Smooth muscle cell (in vitro differentiated cells): ENCODE measurements around the gene S100A13. TPM values are rescaled to one million over a fixed set of nuclear protein-coding genes. Genes with fewer than 3 reads are reported as not detected.

Experiments used
- DNase-seq: peaks from one replicate; lab custom pipeline; 2025; ENCODE audit not compliant: unreplicated experiment; lab: John Stamatoyannopoulos, UW
- H2AFZ ChIP-seq: fragments of 200-600 bp; sonication (generic); 2 replicates; pipeline ENCODE4 v1.6.0; 2016; ENCODE audit warnings: antibody characterized with exemption, low read depth, mild to moderate bottlenecking
- H3F3A ChIP-seq: fragments of 200-600 bp; sonication (generic); 2 replicates; pipeline ENCODE4 v1.6.0; 2017; ENCODE audit warnings: antibody characterized with exemption, low read depth
- H3K27ac ChIP-seq: fragments of 200-600 bp; sonication (generic); 2 replicates; pipeline ENCODE4 v1.5.1; 2016; ENCODE audit warnings: low read depth, mild to moderate bottlenecking
- H3K27me3 ChIP-seq: fragments of 200-600 bp; sonication (generic); 2 replicates; pipeline ENCODE4 v1.6.1; 2016; ENCODE audit warnings: low read depth, mild to moderate bottlenecking
- H3K36me3 ChIP-seq: fragments of 200-600 bp; sonication (generic); 2 replicates; pipeline ENCODE4 v1.5.1; 2016; ENCODE audit warnings: low read depth
- H3K4me1 ChIP-seq: fragments of 200-600 bp; sonication (generic); 2 replicates; pipeline ENCODE4 v1.5.1; 2016; ENCODE audit warnings: low read depth
- H3K4me2 ChIP-seq: fragments of 200-600 bp; sonication (generic); 2 replicates; pipeline ENCODE4 v1.6.0; 2016; ENCODE audit warnings: mild to moderate bottlenecking
- H3K4me3 ChIP-seq: fragments of 200-600 bp; sonication (generic); 2 replicates; pipeline ENCODE4 v1.5.1; 2016; ENCODE audit warnings: mild to moderate bottlenecking
- H3K79me2 ChIP-seq: fragments of 200-600 bp; sonication (generic); 2 replicates; pipeline ENCODE4 v1.6.0; 2016; ENCODE audit warnings: low read depth, mild to moderate bottlenecking
- H3K9ac ChIP-seq: fragments of 200-600 bp; sonication (generic); 2 replicates; pipeline ENCODE4 v1.6.0; 2016; ENCODE audit warnings: low read depth
- H3K9me3 ChIP-seq: fragments of 200-600 bp; sonication (generic); replicated peaks from 2 replicates; pipeline ENCODE4 v1.5.1; 2016; ENCODE audit warnings: low read depth
- H4K20me1 ChIP-seq: fragments of 200-600 bp; sonication (generic); 2 replicates; pipeline ENCODE4 v1.6.0; 2016; ENCODE audit warnings: low read depth
- WGBS: methylation state at CpG from one replicate; pipeline ENCODE4 v1.1.7; 2016; ENCODE audit warnings: low lambda C conversion rate; 5-methylcytosine and 5-hydroxymethylcytosine counted together
- polyA plus RNA-seq: library from polyadenylated mRNA; unstranded; fragments of >200 nt; fragmentation: Nextera tagmentation; extraction: Ambion mirVana; gene quantifications from 2 replicates; pipeline ENCODE4 v1.2.1, GENCODE V29; 2016
- total RNA-seq: library from RNA; depleted of rRNA; stranded (reverse); fragments of >200 nt; gene quantifications from 2 replicates; pipeline ENCODE4 v1.2.3, GENCODE V29; 2014
- TF ChIP-seq, protein P1 (sequence below): fragments of 200-600 bp; sonication (generic); IDR thresholded peaks from 2 replicates; pipeline ENCODE4 v1.5.1; 2017; ENCODE audit warnings: borderline replicate concordance, mild to moderate bottlenecking, antibody characterized with exemption; ENCODE audit not compliant: insufficient read depth, poor library complexity, severe bottlenecking

S100A13 gene
- total and polyA plus RNA-seq, 2 experiments from 2014 or later, result 158 to 498 TPM

DNA sequence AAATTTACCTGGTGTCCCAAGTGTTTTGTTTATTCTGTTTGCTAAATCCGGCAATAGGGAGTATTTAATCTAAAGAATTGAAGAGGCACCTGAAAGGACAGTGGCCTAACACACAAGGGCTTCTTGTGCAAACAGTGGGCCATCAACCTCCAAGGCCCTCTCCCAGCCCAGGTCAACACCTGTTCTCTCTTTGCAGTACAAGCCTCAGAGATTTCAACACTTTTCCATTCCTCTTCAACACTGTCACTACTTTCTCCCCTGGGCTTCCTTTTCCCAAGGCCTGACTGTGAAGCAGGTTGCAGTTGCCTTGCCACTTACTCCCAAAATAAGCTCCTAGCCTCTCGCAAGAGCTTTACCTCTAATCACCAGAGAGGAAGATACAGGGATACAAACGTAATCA lies 28.0 kb upstream of the S100A13 start:
- Histone ChIP-seq H2AFZ (no peak overlapping the region), H3K9me3 (no peaks in the 10 kb centered on the region), H3K9ac (no peak overlapping the region), H3K36me3 (no peaks in the 10 kb centered on the region), H3K27ac (no peak overlapping the region), H3K4me2 (no peak overlapping the region), H3F3A (peaks cover 7% of the 10 kb centered on the region), H3K79me2 (peaks cover 12% of the 10 kb centered on the region), H3K27me3 (no peaks in the 10 kb centered on the region), H4K20me1 (no peaks in the 10 kb centered on the region), H3K4me1 (peaks cover 9% of the 10 kb centered on the region), H3K4me3 (no peak overlapping the region)
- WGBS, result 87% methylated on average over 3 of the region's 3 CpGs
- TF ChIP-seq, protein P1, sequence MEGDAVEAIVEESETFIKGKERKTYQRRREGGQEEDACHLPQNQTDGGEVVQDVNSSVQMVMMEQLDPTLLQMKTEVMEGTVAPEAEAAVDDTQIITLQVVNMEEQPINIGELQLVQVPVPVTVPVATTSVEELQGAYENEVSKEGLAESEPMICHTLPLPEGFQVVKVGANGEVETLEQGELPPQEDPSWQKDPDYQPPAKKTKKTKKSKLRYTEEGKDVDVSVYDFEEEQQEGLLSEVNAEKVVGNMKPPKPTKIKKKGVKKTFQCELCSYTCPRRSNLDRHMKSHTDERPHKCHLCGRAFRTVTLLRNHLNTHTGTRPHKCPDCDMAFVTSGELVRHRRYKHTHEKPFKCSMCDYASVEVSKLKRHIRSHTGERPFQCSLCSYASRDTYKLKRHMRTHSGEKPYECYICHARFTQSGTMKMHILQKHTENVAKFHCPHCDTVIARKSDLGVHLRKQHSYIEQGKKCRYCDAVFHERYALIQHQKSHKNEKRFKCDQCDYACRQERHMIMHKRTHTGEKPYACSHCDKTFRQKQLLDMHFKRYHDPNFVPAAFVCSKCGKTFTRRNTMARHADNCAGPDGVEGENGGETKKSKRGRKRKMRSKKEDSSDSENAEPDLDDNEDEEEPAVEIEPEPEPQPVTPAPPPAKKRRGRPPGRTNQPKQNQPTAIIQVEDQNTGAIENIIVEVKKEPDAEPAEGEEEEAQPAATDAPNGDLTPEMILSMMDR, result no peak
- DNase-seq, result no peak

DNA sequence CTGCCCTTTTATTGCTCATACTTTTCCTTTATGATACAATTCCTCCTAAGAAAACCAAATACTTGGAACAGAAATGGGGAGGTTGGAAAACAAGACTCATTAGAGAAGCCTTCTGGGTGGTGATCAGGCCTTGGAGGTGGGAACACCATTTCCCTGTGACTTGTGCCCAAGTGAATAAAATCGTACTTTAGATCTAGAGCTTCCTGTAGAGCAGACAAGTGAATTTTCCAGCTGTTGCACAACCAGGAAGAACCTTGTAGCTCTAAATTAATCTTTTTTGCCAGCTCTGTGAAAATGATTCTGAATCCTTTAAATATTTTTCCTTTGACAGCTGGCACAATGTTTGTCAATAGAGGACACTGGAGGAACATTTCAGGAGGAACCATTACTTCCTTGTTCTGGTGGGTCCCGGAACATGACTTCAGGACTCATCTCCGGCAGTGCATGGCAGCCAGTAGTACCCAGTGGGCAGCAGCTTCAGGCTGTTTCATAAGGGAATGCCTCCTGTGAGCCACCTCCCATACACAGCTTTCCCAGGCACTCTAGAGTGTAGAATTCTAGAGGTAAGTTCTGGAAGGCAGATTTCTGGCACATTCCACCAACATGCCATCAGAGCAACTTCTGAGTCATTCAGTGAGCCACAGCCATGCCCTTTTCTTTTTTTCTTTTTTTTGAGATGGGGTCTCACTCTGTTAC lies 25.6 kb upstream of the S100A13 start:
- no peak overlapping the region for H3K4me2 ChIP-seq
- H3K4me1 ChIP-seq, result no peaks in the 10 kb centered on the region
- no peak overlapping the region for H3K4me3 ChIP-seq
- no peaks in the 10 kb centered on the region for H4K20me1 ChIP-seq
- H3K27me3 ChIP-seq, result no peaks in the 10 kb centered on the region
- no peaks in the 10 kb centered on the region for H3F3A ChIP-seq
- H3K36me3 ChIP-seq, result no peaks in the 10 kb centered on the region
- H3K27ac ChIP-seq, result no peak overlapping the region
- TF ChIP-seq, protein P1, result no peak
- H2AFZ ChIP-seq, result no peak overlapping the region
- no peaks in the 10 kb centered on the region for H3K9me3 ChIP-seq
- DNase-seq, result no peak
- H3K79me2 ChIP-seq, result no peaks in the 10 kb centered on the region
- 92% methylated on average over 3 of the region's 3 CpGs for WGBS
- no peak overlapping the region for H3K9ac ChIP-seq

DNA sequence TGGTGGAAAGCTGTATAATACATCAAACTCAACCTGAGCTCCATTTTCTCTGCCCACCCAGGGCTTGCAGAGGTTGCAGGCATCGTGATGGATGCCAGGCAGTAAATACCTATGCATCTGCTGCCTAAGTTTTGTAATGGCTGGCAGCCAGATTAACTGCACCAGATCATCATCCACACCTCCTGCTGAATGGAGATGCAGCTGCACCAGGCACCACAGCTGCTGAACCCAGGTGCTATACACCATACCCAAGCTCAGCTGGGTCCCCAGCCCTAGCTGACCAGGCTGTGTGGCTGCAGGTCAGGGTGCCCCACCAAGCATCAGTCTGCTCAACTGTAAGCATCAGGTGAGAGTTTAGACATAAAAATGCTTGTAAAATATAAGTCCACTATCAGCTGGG lies 24.5 kb upstream of the S100A13 start:
- DNase-seq, result no peak
- 86% methylated on average over 1 of the region's 1 CpG for WGBS
- H3K9ac ChIP-seq, result no peak overlapping the region
- TF ChIP-seq, protein P1, result no peak
- H3K4me1 ChIP-seq, result no peaks in the 10 kb centered on the region
- no peaks in the 10 kb centered on the region for H3K27me3 ChIP-seq
- no peaks in the 10 kb centered on the region for H3K79me2 ChIP-seq
- H3F3A ChIP-seq, result peaks cover 4% of the 10 kb centered on the region
- no peaks in the 10 kb centered on the region for H3K36me3 ChIP-seq
- no peak overlapping the region for H3K4me2 ChIP-seq
- H3K9me3 ChIP-seq, result no peaks in the 10 kb centered on the region
- H2AFZ ChIP-seq, result no peak overlapping the region
- H3K4me3 ChIP-seq, result no peak overlapping the region
- H4K20me1 ChIP-seq, result no peaks in the 10 kb centered on the region
- H3K27ac ChIP-seq, result no peak overlapping the region

DNA sequence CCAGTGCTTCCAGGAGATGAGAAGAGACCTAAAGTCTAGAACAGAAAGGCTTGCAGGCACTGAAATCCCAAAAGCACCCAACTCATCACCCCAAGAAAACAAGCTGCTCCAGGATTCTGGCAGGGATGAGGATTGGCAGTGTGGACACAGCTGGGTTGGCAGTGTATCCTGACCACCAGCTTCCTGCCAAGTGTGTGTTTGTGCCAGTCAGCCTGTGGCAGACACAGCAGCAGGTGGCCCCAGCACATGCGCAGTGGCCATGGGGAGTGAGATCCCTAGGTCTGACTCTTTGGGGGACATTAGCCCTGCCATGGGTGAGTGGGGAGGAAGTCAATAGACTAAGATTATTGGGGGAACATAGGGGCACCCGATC lies 22.5 kb upstream of the S100A13 start:
- TF ChIP-seq, protein P1, result no peak
- no peaks in the 10 kb centered on the region for H3K4me1 ChIP-seq
- H3F3A ChIP-seq, result peaks cover 15% of the 10 kb centered on the region
- no peak overlapping the region for H3K4me3 ChIP-seq
- no peak overlapping the region for H2AFZ ChIP-seq
- no peaks in the 10 kb centered on the region for H3K27me3 ChIP-seq
- WGBS, result 95% methylated on average over 2 of the region's 2 CpGs
- H3K79me2 ChIP-seq, result no peaks in the 10 kb centered on the region
- DNase-seq, result no peak
- peaks cover 4% of the 10 kb centered on the region for H3K36me3 ChIP-seq
- no peak overlapping the region for H3K27ac ChIP-seq
- H3K9ac ChIP-seq, result no peak overlapping the region
- no peaks in the 10 kb centered on the region for H4K20me1 ChIP-seq
- H3K9me3 ChIP-seq, result no peaks in the 10 kb centered on the region
- no peak overlapping the region for H3K4me2 ChIP-seq
